T-helper 22 cell (primary cell): Measurements from ENCODE around the gene MRPL57.
"Not testable (repeated sequence)": the region's sequence is repeated elsewhere in the genome, so short reads cannot be mapped to it uniquely, and the experiment has no call there.

Source experiments
- DNase-seq: peaks from one replicate; pipeline ENCODE4 v3.0.0-alpha.2; 2020; ENCODE audit warnings: low read depth

The MRPL57 gene

GRCh38 chr13:21176215-21176981 is at the start of gene MRPL57, which contains the start of gene SKA3:
Gene MRPL57 (plus strand): TSS chr13:21176658. CDS start chr13:21176917, 259 bp downstream.
Gene SKA3 (minus strand): TSS chr13:21176552. CDS start chr13:21176477, 75 bp downstream.
- DNase-seq = peak; percentile 88

GRCh38 chr13:21130116-21130515 is 46.3 kb upstream of the MRPL57 start:
- DNase-seq = no peak

- no peak for DNase-seq
These were observed 43.4 kb upstream of the MRPL57 start for GRCh38 chr13:21133077-21133476.

- DNase-seq = no peak
These were observed 42.0 kb upstream of the MRPL57 start for GRCh38 chr13:21134475-21134874.

- DNase-seq = not testable (repeated sequence)
These were observed 40.6 kb upstream of the MRPL57 start for GRCh38 chr13:21135833-21136232.

- DNase-seq = no peak
These were observed 38.8 kb upstream of the MRPL57 start for GRCh38 chr13:21137696-21138095.

GRCh38 chr13:21138561-21138960 is 37.9 kb upstream of the MRPL57 start:
- no peak for DNase-seq

GRCh38 chr13:21139374-21139773 is 37.1 kb upstream of the MRPL57 start:
- DNase-seq = no peak

- DNase-seq = no peak
These were observed 33.7 kb upstream of the MRPL57 start for GRCh38 chr13:21142766-21143165.

GRCh38 chr13:21147827-21148226 is 28.6 kb upstream of the MRPL57 start:
- no peak for DNase-seq

GRCh38 chr13:21148557-21149258 is 27.8 kb upstream of the MRPL57 start:
- DNase-seq = no peak

GRCh38 chr13:21149568-21149967 is 26.9 kb upstream of the MRPL57 start:
- no peak for DNase-seq

- no peak for DNase-seq
These were observed 26.4 kb upstream of the MRPL57 start for GRCh38 chr13:21150013-21150412.

GRCh38 chr13:21152251-21152899 is 24.1 kb upstream of the MRPL57 start:
- DNase-seq = no peak

GRCh38 chr13:21164631-21165030 is 11.8 kb upstream of the MRPL57 start:
- no peak for DNase-seq

- DNase-seq = not testable (repeated sequence)
These were observed 10.9 kb upstream of the MRPL57 start for GRCh38 chr13:21165606-21166005.

- DNase-seq = no peak
These were observed 5.0 kb upstream of the MRPL57 start for GRCh38 chr13:21171420-21171819.

GRCh38 chr13:21173767-21174166 is 2.7 kb upstream of the MRPL57 start:
- DNase-seq = not testable (repeated sequence)

- DNase-seq = no peak
These were observed 723 bp upstream of the MRPL57 start for GRCh38 chr13:21175656-21176214.

GRCh38 chr13:21176982-21177284 is 475 bp downstream of the MRPL57 start:
- no peak for DNase-seq

- DNase-seq = no peak
These were observed 5.2 kb downstream of the MRPL57 start for GRCh38 chr13:21181671-21182070.

- DNase-seq = not testable (repeated sequence)
These were observed 10.0 kb downstream of the MRPL57 start for GRCh38 chr13:21186410-21186809.

- DNase-seq = not testable (repeated sequence)
These were observed 18.3 kb downstream of the MRPL57 start for GRCh38 chr13:21194756-21195155.
